GM12872 (cell line): ENCODE measurements around the gene CLDN3.

Source experiments
- TF ChIP-seq, protein P1 (sequence below): IDR thresholded peaks from 3 replicates; pipeline ENCODE4 v1.5.1; 2011; ENCODE audit warnings: low read depth, mild to moderate bottlenecking, low read length, moderate library complexity; ENCODE audit not compliant: insufficient read depth

The CLDN3 gene

DNA sequence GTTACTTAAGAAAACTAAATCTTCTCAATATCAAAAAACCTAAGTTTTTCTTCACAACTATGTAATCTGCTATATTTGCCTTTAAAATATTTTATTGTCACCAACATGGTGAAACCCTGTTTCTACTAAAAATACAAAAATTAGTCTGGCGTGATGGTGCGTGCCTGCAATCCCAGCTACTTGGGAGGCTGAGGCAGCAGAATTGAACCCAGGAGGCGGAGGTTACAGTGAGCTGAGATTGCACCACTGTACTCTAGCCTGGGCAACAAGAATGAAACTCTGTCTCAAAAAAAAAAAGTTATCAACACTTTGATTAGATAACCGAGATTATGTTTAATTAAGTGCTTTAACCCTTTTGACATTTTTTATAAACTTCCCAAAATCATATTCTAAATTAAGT, 32.4 kb upstream of the CLDN3 start:
- TF ChIP-seq, protein P1, sequence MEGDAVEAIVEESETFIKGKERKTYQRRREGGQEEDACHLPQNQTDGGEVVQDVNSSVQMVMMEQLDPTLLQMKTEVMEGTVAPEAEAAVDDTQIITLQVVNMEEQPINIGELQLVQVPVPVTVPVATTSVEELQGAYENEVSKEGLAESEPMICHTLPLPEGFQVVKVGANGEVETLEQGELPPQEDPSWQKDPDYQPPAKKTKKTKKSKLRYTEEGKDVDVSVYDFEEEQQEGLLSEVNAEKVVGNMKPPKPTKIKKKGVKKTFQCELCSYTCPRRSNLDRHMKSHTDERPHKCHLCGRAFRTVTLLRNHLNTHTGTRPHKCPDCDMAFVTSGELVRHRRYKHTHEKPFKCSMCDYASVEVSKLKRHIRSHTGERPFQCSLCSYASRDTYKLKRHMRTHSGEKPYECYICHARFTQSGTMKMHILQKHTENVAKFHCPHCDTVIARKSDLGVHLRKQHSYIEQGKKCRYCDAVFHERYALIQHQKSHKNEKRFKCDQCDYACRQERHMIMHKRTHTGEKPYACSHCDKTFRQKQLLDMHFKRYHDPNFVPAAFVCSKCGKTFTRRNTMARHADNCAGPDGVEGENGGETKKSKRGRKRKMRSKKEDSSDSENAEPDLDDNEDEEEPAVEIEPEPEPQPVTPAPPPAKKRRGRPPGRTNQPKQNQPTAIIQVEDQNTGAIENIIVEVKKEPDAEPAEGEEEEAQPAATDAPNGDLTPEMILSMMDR, result no peak

DNA sequence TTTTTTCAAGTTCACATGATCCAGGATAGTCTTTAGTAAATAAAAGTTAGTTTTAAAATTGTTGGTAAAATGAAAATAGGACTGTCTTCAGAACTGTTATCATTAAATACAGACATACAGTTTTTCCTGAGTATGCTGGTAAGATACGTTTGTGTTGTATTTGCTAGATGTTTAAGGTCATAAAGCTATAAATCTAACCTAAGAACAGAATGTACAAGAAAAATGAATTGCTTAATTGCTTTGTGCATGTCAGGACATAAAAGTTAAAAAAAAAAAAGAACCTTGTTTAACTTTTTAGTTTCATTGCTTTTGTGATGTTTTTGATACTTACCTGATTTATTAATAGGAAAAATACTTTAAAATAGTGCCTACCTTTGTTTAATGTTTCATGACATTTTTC, 31.5 kb upstream of the CLDN3 start:
- TF ChIP-seq, protein P1, result no peak

DNA sequence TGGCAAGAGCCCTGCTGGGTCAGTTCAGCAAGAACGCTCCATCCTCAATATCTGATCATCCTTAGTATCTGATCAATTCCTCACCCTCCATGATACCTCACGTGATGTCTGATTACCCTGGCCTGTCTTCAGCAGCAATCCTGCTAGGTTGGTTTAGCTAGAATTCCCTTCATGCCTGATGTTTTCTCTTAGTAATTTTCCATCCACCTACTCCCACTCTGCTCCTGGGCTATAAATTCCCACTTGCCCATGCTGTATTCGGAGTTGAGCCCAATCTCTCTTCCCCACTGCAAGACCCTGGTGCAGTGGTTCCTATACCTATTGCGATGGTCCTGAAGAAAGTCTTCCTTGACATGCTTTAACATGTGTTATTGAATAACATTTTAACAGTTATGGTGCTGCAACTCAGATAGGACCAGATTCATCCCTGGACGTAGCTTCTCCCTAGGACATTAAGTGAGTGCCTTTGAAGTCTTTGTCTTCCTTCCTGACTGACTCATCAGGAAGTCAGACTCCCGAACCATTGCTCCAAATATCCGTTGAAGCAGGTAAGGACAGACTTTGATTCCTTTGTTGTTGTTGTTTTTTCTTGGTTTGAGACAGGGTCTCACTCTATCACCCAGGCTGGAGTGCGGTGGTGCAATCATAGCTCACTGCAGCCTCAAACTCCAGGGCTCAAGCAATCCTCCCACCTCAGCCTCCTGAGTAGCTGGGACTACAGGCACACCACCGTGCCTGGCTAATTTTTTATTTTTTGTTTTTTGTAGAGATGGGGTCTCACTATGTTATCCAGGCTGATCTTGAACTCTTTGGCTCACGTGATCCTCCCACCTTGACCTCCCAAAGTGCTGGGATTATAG, 29.4 kb upstream of the CLDN3 start:
- TF ChIP-seq, protein P1, result no peak

DNA sequence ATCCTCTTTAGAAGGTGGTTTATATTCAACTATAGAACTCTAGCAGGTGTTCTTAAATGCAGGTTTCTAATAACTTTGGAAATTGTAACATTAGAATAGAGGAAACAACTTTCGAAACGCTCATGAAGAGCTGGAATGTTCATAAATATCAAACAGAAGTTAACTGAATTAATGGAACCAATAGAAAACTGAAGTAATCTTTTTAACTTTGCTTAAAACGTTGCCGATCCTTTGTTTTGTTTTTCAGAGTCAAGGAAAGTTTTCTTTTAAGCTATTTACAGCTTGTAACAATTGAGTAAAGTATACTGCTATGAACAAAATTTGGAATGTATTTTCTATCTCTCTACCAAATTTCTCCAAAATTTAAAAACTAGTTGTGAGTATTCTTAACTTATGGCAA, 19.0 kb upstream of the CLDN3 start:
- TF ChIP-seq, protein P1, result no peak

DNA sequence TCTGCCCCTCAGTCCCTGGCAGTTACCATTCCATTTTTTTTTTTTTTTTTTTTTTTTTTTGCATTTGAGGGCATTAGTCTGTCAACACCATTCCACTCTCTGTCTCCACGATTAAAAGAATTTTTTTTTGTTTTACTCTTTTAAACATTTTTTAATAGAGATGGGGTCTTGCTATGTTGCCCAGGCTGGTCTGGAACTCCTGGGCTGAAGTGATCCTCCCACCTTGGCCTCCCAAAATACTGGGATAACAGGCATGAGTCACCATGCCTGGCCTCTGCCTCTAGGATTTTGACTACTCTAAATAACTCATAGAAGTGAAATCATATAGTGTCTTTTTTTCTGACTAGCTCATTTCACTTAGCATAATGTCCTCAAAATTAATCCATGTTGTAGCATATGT, 16.5 kb upstream of the CLDN3 start:
- TF ChIP-seq, protein P1, result no peak

DNA sequence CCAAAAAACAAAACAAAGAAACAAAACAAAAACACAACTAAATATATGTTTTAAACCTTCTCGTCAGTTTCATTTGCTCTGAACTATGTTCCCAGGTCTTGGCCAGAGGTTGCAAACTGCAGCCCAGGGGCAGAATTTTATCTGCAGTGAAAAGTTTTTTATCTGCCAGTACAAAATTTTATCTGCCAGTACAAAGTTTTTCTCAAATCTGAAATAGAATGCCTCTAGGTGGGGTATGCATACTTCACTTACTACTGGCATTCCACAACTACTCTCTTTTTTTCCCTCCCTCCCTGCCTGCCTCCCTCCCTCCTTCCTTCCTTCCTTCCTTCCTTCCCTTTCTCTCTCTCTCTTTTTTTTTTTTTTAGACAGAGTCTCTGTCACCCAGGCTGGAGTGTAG, 9.4 kb upstream of the CLDN3 start:
- TF ChIP-seq, protein P1, result no peak

DNA sequence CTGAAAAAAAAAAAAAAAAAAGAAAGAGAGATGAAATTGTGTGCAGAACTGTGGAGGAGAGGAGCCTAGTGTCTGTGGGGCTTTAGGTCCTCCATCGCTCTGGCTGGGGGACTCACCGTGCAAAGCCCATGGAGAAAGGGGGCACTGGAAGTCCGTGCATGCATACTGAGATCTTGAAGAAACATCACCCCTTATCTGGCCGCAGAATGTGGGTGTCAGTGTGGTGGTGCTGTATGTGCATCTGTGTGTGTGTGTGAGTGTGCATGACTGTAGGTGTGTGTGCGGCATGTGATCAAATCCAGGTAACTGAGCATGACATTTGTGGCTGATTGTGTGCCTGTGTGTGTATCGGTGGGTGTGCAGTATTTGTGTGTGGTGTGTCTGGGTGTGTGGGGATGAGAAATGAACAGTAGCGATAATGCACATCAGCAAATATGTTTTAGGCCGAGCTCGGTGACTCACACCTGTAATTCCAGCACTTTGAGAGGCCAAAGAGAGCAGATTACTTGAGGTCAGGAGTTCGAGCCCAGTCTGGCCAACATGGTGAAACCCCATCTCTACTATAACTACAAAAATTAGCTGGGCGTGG, 8.8 kb upstream of the CLDN3 start:
- TF ChIP-seq, protein P1, result no peak
